Gastroesophageal sphincter (tissue), 4 donors: ENCODE results near the gene C19orf25. TPM values are rescaled to one million over a fixed set of nuclear protein-coding genes. Genes with fewer than 3 reads are reported as not detected.

ENCODE experiments used
- ATAC-seq: fragments of 150-250 bp; one replicate; pipeline ENCODE4 v1.9.1; 2016; ENCODE audit warnings: mild to moderate bottlenecking, moderate library complexity
- H3K27ac ChIP-seq, 4 donors: fragments of 200-600 bp; sonication (generic) in 3 of 4; 1 replicate in 3 of 4; 2 replicates in 1 of 4; pipeline ENCODE4 v1.5.1; 2016 to 2019
- H3K27me3 ChIP-seq: fragments of 200-600 bp; sonication (generic); one replicate; pipeline ENCODE4 v1.5.1; 2019
- H3K36me3 ChIP-seq, 2 donors: fragments of 200-600 bp; sonication (generic); one replicate each; pipeline ENCODE4 v1.5.1; 2019; ENCODE audit warnings: control low read depth in 1 of 2
- H3K4me1 ChIP-seq, 3 donors: fragments of 200-600 bp; sonication (generic); 1 replicate in 2 of 3; 2 replicates in 1 of 3; pipeline ENCODE4 v1.5.1; 2016 to 2019; ENCODE audit warnings: control low read depth in 2 of 3
- H3K4me3 ChIP-seq, 2 donors: fragments of 200-600 bp; sonication (generic); one replicate each; pipeline ENCODE4 v1.5.1; 2019; ENCODE audit warnings: mild to moderate bottlenecking in 1 of 2, moderate library complexity in 1 of 2
- H3K9me3 ChIP-seq, 3 donors: fragments of 200-600 bp; sonication (generic); one replicate each; pipeline ENCODE4 v1.5.1; 2017 to 2019; ENCODE audit warnings: control low read depth in 2 of 3
- EP300 ChIP-seq: sonication (generic); formaldehyde crosslinking; IDR thresholded peaks from one replicate; pipeline ENCODE4 v1.6.1; 2017; ENCODE audit warnings: antibody characterized with exemption, mild to moderate bottlenecking
- POLR2A ChIP-seq, 2 donors: fragments of 450-650 bp; IDR thresholded peaks; one replicate each; pipeline ENCODE4 v1.6.1; 2017; ENCODE audit warnings: antibody characterized with exemption in 2 of 2, mild to moderate bottlenecking in 2 of 2, moderate library complexity in 1 of 2
- POLR2AphosphoS5 ChIP-seq: sonication (generic); formaldehyde crosslinking; IDR thresholded peaks from one replicate; pipeline ENCODE4 v1.6.1; 2017; ENCODE audit warnings: antibody characterized with exemption
- WGBS, 2 donors: methylation state at CpG; one replicate each; pipeline ENCODE4 v1.1.5; 2018; ENCODE audit warnings: low coverage in 1 of 2; 5-methylcytosine and 5-hydroxymethylcytosine counted together
- total RNA-seq, 4 donors: library from RNA; depleted of rRNA; stranded (reverse); fragments of >200 nt; gene quantifications; one replicate each; pipeline ENCODE4 v1.1.0, GENCODE V29; 2016
- TF ChIP-seq, protein P1 (sequence below), 4 experiments: fragments of 200-600 bp in 2 of 4; fragments of 450-650 bp in 2 of 4; sonication (generic) in 1 of 4; IDR thresholded peaks; one replicate each; pipeline ENCODE4 v1.5.1; 2017 to 2019; ENCODE audit warnings: antibody characterized with exemption in 4 of 4, mild to moderate bottlenecking in 2 of 4, moderate library complexity in 2 of 4

The C19orf25 gene
- total RNA-seq, 4 donors from 2014 or later: 20.6 to 40.0 (median 28.2) TPM

DNA sequence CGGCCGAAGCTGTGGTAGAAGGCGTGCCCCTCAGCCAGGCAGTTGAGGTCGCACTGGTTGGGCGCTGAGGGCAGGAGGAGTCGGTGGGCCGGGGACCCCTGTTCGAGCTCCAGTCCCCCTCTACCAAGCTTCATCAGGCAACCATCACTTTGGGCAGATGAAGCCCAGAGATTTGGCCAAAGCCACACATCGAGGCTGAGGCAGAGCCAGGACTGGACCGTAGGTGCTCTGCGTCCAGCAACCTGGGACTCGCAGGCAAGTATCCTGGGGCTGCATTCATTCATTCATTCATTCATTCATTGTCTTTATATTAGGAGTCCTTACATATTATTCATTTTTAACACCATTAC lies 29.5 kb upstream of the C19orf25 start:
- peaks cover 0 to 58% (median 4%) of the 10 kb centered on the region in 3 donors for H3K4me1 ChIP-seq
- no peaks in the 10 kb centered on the region for H3K9me3 ChIP-seq
- H3K36me3 ChIP-seq: peaks cover 0 to 6% of the 10 kb centered on the region in 2 donors
- peaks cover 77% of the 10 kb centered on the region for H3K27me3 ChIP-seq
- peak overlapping the region; percentile 24 to 51 for H3K4me3 ChIP-seq
- H3K27ac ChIP-seq: peak overlapping the region in 3 of 4 donors; percentile 86 to 88 (median 87)
- no peak for TF ChIP-seq POLR2AphosphoS5
- TF ChIP-seq EP300: no peak
- no peak for TF ChIP-seq POLR2A (IDR thresholded peaks at IDR 0.05)
- TF ChIP-seq, protein P1, sequence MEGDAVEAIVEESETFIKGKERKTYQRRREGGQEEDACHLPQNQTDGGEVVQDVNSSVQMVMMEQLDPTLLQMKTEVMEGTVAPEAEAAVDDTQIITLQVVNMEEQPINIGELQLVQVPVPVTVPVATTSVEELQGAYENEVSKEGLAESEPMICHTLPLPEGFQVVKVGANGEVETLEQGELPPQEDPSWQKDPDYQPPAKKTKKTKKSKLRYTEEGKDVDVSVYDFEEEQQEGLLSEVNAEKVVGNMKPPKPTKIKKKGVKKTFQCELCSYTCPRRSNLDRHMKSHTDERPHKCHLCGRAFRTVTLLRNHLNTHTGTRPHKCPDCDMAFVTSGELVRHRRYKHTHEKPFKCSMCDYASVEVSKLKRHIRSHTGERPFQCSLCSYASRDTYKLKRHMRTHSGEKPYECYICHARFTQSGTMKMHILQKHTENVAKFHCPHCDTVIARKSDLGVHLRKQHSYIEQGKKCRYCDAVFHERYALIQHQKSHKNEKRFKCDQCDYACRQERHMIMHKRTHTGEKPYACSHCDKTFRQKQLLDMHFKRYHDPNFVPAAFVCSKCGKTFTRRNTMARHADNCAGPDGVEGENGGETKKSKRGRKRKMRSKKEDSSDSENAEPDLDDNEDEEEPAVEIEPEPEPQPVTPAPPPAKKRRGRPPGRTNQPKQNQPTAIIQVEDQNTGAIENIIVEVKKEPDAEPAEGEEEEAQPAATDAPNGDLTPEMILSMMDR (IDR thresholded peaks at IDR 0.05): no peak
- 36 to 80% methylated on average over 3 to 4 of the region's 12 CpGs for WGBS, 2 donors
- no peak for ATAC-seq

- TF ChIP-seq EP300 (no peak), POLR2AphosphoS5 (peak; percentile 14), POLR2A (IDR thresholded peaks at IDR 0.05) (no peak)
- WGBS, 2 donors: 0% methylated on average over 3 of the region's 46 CpGs; no CpG with 5 or more reads in 1 of the 2 donors
- ATAC-seq: peak; percentile 95
- Histone ChIP-seq H3K27ac (peak overlapping the region in 3 of 4 donors; percentile 86 to 88 (median 87)), H3K36me3 (peaks cover 0 to 6% of the 10 kb centered on the region in 2 donors), H3K4me1 (peaks cover 0 to 58% (median 7%) of the 10 kb centered on the region in 3 donors), H3K9me3 (no peaks in the 10 kb centered on the region), H3K4me3 (peak overlapping the region; percentile 24 to 51), H3K27me3 (peaks cover 77% of the 10 kb centered on the region)
These were observed 28.9 kb upstream of the C19orf25 start for GRCh38 chr19:1507763-1508506.

DNA sequence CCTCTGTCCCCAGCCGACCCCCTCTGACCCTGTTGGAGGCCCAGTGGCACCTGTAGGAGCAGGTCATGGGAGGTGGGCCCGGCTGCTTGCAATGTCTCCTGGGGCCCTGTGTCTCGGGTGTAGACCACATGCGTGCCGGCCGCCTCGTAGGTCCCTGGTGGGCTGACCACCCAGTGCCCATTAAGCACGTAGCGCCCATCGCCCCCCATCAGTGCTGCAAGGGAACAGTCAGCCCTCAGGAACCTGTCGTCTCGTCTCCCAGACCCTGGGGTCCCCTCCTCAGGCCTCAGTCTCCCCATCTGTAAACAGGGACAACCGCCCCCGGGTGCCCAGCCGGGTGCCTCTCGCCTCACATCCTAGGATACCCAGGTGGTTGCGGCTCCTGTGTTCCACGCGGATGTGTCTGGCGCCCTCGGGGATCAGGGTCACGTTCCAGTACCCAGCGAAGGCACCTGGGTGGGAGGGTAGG lies 28.2 kb upstream of the C19orf25 start:
- Histone ChIP-seq H3K27me3 (peaks cover 77% of the 10 kb centered on the region), H3K27ac (peak overlapping the region in 3 of 4 donors; percentile 86 to 88 (median 87)), H3K9me3 (no peaks in the 10 kb centered on the region), H3K4me3 (peak overlapping the region in 1 of 2 donors; percentile 51), H3K4me1 (peaks cover 0 to 54% (median 7%) of the 10 kb centered on the region in 3 donors), H3K36me3 (peaks cover 0 to 6% of the 10 kb centered on the region in 2 donors)
- TF ChIP-seq EP300: no peak
- no peak for TF ChIP-seq POLR2A (IDR thresholded peaks at IDR 0.05)
- TF ChIP-seq, protein P1 (IDR thresholded peaks at IDR 0.05): no peak
- TF ChIP-seq POLR2AphosphoS5: no peak
- no peak for ATAC-seq
- WGBS, 2 donors: no CpG with 5 or more reads among the region's 23 CpGs

DNA sequence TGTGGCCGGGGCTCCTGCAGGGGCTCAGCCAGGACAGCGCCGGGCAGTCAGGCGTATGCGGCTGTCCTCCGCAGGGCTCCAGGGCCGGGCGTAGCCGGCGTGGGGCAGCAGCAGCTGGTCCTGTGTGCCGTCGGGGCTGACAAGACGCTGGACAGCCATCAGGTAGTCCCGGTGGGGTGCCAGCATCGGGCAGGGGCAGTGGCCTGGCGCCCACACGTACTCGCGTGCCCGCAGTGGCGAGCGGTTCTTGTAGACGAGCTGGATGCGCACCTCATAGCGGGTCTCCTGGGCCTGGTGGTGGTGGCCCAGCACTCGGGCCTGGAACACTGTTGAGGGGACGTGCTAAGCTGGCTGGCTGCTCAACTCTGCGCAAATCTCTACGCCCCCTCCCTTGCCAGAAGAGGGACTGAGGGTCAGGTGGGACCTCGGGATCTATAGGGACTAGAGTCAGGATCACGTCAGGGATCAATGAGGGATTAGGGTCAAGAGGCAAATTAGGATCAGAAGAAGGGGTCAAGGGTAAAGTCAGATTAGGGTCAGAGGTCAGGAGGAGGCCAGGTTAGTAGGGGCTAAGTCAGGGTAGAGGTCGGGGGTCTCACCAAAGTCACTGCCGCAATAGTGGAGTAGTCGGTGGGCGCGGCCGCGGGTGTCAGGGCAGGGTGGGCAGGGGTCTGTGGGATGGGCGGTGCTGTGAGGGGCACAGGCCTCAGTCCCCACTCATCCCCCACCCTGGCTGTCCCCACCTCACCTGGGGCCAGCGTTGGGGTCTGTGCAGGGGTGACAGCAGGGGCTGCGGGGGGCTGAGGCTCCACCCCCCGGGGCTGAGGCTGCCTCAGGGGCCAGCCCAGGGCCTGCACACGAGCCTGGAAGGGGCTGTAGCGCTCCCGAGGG lies 27.2 kb upstream of the C19orf25 start:
- WGBS, 2 donors: 80 to 88% methylated on average over 3 to 21 of the region's 45 CpGs
- H3K4me1 ChIP-seq: peaks cover 0 to 44% (median 7%) of the 10 kb centered on the region in 3 donors
- peaks cover 0 to 6% of the 10 kb centered on the region in 2 donors for H3K36me3 ChIP-seq
- no peak overlapping the region for H3K4me3 ChIP-seq
- TF ChIP-seq, protein P1 (IDR thresholded peaks at IDR 0.05): no peak
- TF ChIP-seq POLR2AphosphoS5 (no peak), EP300 (no peak), POLR2A (IDR thresholded peaks at IDR 0.05) (no peak)
- peaks cover 77% of the 10 kb centered on the region for H3K27me3 ChIP-seq
- H3K27ac ChIP-seq: peak overlapping the region in 1 of 4 donors; percentile 87
- H3K9me3 ChIP-seq: no peaks in the 10 kb centered on the region
- ATAC-seq: no peak

DNA sequence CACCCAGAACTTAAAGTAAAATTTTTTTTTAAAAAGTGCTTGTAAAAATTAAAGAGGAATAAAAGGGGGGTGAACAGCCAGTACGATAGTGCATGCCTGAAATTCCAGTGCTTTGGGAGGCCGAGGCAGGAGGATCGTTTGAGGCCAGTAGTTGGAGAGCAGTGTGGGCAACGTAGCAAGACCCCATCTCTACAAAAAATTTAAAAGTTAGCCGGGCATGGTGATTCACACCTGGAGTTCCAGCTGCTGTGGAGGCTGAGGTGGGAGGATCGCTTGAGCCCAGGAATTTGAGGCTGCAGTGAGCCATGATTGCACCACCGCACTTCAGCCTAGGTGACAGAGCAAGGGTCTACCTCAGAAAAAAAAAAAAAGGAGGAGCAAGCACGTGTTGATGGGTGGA lies 26.0 kb upstream of the C19orf25 start:
- TF ChIP-seq, protein P1 (IDR thresholded peaks at IDR 0.05): no peak
- TF ChIP-seq EP300 (no peak), POLR2A (IDR thresholded peaks at IDR 0.05) (no peak), POLR2AphosphoS5 (no peak)
- Histone ChIP-seq H3K4me3 (no peak overlapping the region), H3K27me3 (peaks cover 72% of the 10 kb centered on the region), H3K4me1 (peaks cover 0 to 35% (median 7%) of the 10 kb centered on the region in 3 donors), H3K36me3 (peaks cover 0 to 6% of the 10 kb centered on the region in 2 donors), H3K9me3 (no peaks in the 10 kb centered on the region), H3K27ac (no peak overlapping the region)
- no peak for ATAC-seq
- 66 to 68% methylated on average over 7 of the region's 8 CpGs for WGBS, 2 donors
